GM18517 (cell line): Measurements from ENCODE around the gene DDX25.

ENCODE experiments used
- ATAC-seq: cut with Tn5 transposase; IDR thresholded peaks from one replicate; pipeline ENCODE4 v1.9.1; 2021; ENCODE audit warnings: mild to moderate bottlenecking, moderate library complexity; ENCODE audit not compliant: unreplicated experiment

The DDX25 gene

DNA sequence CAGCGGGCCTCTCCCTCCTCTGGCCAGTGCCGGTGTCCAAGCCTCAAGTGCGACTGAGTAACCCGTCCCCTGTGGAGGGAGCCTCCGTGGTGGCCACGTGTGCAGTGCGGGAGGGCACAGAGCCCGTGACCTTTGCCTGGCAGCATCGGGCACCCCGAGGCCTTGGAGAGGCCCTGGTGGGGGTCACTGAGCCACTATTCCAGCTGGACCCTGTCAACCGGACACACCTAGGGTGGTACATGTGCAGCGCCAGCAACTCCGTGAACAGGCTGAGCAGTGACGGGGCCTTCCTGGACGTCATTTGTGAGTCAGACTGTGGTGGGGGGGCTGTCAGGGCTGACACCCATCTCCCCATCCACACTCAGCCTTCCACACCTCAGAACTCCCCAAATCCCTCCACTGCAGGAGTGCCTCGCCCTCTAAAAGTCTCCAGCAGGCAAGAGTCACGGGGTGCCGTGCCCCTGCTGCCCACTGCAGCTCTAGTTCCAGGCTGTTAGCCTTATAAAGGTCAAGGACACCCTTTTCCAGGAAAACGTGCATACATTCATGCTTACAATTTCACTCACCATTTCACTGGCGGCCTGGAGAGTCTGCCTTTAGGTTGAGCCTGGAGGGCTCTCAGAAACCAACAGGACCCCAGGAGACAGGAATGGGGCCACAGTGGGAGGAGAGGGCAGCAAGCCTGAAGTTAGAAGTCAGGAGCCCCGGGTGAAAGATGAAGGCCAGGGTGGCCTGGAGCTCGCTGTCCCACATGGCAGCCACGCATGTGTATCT, 44.2 kb downstream of the DDX25 start:
- ATAC-seq, result no peak

DNA sequence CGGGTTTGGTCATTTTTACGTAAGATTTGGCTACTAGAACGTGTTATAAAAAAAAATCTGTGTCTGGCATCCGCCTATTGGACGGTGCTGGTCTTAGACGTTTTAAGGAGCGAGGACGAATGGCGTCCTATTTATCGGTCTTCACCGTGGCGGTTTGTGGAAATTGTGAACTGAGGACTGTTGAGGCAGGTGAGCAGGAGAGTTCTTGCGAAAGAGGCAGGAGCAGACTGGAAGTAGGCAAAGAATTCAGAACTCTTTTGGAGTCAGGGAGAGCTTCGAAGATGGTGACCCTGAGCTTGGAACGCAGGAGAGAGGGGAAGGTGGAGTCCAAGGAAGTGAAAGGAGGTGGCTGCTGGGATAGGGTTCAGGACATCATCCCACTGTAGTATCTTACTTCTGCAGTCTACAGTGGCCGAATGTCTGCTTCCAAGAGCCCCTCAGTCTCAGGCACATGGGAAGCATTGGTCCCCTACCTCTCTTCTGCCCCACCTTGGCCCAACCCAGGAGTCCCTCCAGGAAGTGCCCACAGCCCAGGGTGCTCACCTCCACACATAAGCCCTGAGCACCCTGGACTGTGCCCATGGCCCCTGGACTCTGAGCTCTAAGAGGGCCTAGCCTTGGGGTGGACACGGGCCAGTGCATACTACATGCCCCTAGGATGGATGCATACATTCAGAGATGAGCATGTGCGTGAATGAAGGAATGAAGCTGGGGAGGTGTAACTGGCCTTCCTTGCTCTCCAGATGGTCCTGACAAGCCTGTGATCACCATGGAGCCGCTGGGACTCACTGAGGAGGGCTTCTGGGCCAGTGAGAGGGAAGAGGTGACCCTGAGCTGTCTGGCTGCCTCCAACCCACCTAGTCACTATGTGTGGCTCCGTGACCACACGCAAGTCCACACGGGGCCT, 45.2 kb downstream of the DDX25 start:
- ATAC-seq, result no peak

DNA sequence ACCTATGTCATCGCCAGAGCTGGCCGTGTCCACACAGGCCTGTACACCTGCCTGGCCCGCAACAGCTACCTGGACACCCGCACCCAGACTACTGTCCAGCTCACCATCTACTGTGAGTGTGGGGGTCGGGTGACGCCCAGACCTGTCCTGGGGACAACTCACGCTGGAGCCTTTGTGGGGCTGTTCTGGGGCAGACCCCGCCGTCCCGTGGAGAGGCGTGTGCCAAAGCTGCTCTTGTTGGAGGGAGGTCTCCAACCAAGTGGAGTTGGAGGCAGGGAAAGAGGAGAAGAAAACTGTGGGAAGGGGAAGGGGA, 45.8 kb downstream of the DDX25 start:
- ATAC-seq, result no peak

DNA sequence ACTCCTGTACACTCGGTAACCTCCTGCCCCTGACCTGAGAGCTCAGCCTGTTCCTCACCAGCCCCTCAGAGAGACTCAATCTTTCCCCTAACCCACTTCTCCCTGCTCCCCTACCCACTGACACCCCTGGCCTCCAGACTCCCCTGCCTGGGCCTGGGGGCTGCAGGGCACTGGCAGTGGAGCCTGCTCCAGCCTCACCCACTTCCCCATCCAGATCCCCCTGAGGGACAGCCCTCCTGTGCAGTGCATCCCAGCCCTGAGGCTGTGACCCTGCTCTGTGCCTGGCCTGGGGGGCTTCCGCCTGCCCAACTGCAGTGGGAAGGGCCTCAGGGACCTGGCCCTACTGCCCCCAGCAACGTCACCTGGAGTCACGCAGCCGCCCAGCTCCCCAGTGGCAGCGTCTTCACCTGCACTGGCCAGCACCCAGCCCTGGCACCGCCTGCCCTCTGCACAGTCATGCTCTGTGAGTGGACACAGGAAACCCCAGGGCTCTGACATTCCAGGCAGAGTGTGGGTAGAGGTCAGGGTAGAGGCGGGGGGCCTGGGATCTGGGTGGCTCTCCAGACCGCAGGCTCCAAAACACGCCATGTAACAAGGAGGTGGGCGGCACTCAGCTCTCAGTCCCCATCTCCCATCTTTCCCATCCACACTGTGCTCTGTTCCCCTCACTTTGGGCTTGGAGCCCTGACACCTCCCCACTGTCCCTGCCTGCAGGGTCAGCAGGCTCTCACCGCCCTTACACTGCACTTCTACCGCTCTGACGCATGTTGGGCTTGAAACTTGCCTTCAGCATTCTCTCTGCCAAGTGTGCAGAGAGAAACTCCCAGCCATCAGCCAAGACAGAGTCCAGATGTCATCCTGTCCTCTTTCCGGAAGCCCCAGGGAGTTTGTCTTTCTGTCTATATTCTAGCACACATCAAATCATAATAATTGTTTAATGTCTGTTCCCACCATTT, 46.7 kb downstream of the DDX25 start:
- no peak for ATAC-seq

DNA sequence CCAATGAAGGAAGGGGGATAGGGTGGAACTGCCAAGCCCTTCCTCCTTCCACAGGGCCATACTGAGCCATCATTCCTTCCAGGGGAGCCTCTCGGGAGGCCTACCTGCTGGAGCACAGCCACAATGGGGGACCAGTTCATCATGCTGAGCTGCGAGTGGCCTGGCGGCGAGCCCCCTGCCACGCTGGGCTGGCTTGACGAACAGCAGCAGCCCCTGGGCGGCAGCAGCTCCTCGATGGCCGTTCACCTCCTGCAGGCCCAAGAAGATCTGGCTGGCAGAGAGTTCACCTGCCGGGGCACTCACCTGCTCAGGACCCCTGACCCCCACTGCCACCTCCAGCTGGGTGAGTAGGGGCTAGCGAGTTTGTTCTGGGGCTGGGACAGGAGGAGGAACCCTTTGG, 47.4 kb downstream of the DDX25 start:
- no peak for ATAC-seq

DNA sequence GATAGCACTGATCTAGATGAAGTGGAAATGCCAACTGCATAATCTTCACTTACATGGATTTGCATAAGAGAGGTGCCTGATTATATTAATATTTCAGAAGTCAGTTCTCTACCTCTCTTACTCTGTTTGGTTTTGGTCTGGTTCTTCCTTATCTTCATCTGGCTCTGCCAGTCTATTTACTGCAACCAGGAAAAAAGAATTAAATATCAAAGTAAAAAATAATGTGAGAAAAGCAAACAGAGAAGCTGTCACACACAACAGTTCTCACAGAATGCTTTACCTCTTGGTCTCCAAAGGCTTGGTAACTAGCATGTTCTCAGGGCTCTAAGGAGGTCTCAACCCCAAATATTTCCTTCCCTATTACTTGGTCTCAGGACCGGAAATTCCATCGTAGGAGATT, 48.3 kb downstream of the DDX25 start:
- no peak for ATAC-seq

DNA sequence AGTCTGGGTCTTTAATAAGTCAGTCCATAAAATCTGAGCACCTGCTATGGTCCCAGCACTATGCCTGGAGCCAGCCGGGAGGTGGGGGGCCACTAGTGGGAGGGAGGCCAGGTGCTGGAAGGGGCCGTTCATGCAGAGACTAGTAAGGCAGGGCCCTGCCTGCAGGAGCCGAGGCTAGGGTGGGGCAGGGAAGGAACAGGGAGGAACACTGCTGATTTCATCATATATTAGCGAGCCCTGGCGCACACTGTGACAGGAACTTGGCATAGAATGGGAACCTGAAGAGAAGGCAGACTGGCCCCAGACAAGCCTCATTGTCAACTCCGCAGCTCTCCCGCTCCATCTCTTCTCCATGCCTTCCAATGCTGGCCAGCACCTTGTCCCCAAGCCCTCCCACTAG, 48.7 kb downstream of the DDX25 start:
- no peak for ATAC-seq

DNA sequence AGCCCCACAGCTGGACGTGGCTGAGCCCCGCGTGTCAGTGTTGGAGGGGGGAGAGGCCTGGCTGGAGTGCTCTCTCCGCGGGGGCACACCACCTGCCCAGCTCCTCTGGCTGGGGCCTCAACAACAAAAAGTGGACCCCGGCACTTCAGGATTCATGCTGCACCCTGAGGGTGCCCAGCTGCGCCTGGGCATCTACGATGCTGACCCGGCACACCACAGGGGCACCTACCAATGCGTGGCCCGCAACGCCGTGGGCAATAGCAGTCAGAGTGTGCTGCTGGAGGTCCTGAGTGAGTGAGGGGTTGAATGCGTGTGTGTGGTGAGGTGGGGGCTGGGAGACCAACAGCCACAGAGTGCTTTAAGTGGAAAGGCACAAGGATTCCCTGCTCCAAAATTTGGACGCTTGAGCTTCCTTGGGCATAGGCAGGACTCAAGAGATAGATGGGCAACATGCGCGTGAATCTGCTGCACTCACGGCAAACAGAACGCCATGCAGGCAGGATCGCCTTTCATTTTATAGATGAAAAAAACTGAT, 49.2 kb downstream of the DDX25 start:
- ATAC-seq, result no peak

DNA sequence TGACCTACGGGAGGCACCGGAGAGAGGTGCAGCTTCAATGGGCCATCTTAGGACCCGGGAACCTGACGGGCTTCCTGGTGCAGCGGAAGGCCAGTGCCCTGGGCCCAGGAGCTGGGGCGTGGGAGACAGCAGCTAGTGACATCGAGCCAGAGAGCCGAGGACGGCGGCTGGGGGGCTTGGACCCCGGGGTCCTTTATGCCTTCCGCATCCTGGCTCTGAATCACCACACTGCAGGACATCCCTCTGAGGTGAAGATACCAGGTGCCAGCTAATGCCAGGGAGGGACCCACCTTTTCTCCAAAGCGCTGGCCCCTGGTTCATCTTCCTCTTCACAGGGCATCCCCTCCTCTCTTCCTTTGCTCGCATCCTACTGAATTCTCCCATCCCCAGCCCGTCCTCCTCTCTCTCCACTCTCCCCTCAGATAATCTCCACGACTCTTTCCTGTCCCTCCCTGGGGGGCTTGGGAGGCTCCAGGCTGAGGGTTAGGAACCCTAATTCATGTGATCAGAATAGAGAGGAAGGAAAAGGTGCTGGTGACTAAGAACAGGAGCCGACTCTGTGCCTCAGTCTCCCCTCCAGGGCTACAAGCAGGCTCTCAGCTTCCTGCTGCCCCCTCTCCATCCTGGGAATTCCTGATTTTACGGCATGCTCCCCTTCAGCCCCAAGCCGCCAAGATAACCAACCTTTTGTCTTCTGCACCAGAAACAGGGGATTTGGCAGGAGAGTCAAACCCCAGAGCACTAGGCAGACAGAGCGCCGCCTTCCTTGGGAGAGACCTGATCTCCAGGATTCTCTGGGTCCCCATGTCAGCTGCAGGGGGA, 50.0 kb downstream of the DDX25 start:
- ATAC-seq, result no peak

DNA sequence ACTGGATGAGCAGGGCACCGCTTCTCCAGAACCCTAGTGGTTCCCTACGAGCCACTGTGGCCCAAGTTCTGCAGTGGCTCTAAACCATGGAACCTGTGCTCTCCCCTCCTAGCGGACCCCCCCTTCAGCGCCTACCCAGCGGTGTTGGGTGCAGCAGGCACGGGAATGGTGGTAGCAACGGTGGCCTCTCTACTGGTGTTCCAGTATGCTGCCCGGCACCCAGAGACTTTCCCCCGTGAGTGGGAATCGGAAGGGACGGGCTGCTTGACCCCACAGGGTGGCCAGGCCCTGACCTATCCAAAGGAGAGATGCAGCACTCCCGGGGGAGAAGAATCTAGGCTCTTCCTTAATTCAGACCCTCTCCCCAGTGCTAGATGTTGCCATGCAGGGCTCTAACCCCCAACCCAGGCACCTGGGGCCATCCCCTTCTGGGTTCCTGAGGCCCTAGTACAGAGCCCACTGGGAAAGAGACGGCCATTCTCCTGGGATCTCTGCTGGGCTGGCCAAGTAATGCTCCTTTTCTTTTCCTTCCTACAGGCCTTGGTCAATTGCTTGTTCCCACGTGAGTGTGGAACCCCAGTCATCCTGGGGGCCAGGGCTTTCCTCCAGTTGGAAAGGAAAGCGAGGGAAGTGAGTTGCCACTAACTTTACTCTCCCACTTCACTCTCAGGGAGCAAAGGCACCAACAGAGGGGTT, 50.8 kb downstream of the DDX25 start:
- no peak for ATAC-seq

DNA sequence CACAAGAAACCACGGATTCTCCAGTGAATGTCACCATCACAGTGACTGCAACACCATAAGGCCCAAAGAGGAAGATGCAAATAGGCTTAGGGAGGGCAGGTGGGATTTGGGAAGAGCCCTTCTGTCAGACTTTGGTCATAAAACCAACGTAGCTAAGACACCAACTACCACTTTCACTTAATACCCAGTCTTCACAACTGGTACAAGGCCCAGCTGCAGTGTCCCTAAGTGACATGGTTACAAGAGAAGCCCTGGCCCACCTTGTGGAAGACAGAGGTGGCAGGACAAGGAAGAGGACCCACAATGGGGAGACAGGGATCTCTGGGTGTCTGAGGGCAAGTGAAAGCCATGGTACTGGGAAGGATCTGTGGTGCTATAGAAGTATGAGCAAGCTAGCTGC, 51.5 kb downstream of the DDX25 start:
- no peak for ATAC-seq

DNA sequence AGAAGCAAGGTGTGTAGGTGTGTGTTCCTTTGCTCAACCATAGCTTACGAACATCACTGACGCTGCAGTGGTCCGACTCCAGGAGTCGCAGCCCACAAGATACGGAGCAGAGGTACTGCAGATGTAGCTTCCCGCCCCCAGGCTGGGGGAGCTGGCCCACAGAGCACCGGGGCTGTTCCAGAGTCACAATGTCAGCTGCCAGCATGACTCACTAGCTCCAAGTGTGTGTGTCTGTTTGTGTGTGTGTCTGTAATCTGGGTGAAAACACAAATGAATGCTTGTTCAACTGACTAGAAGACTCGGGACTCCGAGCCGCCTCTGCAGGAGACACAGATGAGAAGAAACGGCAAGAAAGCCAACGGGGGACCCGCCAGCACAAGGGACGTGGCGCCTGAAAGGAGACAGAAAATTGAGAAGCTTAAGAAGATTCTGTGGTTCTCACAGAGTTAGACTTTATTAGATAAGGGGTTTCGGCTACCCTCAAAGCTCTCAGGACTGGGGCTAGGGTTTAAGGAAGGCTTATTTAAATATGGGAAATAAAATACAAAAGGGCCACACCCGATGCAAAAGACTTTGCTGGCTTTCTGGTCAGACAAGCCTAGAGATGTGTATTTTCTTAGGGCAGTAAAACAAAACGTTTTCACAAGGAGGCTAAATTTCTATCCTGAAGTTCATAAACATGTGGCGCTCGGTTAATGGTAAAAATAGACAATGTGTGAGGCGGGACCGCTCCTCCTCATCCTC, 52.3 kb downstream of the DDX25 start:
- ATAC-seq, result no peak

DNA sequence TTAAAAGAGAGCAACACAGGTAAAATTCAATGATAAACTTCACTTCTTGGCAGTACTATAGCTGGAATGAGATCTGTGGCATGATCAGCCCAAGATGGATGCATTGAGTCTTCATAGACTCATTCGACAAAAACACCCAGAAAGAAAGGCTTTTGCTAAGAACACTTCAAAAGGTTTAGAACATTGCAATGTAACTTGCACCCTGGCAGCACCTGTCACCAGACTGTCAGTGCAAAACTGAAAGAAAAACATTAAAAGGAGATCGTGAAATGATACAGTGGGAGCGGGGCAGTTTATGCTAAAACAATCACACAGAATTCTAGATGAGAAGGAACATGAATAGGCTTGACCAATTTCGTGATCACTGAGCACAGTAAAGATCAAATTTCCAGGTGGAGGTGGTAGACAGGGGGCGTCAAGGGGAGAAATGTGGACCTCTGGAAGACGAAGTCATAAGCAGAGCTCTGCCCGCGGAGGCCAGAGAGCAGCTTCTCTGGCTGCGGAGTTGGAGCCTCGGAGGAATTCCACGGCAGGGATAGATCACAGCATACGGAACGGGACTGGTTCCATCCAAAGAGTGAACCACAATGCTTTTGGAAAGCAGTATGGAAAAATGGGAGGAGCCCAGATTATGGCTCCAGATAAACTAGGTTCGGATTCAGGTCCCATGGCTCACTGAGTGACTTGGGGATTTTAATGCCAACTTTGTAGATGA, 53.5 kb downstream of the DDX25 start:
- ATAC-seq, result no peak

DNA sequence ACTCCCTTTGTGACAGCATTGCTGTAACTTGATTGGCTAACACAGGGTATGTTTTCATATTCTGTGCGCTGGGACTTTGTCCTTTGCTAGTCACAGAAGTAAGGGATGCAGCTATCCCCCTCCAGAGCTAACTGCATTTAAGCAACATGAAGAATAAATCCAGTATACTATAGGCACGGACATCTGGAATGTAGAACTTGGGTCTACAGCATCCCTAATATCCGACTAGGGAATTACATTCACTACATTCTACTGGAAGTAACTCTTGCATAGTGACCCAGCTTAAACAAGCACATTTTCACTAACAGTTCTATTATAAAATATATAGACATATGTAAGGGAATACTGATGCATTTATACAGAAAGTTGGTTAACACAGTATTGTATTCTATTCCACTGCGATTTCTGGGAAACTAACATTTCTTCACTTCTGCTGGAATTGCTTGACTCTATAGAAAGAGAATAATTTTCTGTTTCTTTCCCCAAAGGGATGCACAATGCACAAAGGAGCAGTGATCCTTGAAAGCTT, 54.6 kb downstream of the DDX25 start:
- ATAC-seq, result no peak

DNA sequence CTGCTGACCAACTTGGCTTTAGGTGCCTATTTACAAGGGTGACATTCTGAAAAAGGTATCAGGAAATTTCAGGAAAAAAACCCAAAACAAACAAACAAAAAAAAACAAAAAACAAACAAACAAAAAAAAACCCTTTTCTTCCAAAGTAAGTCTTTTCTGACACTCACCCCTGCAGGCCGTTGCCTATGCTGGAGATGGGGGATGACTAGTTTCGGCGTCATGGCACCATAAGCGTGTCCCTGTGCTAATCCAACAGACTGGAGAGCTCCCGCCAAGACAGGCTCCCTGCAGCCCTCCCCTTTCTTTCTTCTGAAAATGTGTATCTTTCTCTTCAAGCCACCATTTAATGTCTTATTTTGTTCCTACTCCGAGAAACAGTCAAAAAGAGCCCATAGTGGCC, 55.2 kb downstream of the DDX25 start:
- ATAC-seq, result no peak

DNA sequence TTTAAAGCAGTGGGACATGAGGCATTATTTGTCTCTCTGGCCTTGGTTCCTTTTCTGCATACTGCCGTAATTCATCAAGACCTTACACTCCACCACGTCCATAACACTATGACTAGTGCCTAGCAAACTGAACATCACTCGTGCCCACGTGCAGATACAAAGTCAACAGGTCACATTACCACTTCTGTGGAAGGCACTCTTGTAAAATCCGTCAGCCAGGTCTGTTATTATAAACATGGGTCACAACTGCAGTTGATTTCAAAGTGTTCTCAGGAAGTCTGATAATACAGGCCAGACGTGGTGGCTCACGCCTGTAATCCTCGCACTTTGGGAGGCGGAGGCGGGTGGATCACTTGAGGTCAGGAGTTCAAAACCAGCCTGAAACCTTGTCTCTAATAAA, 55.6 kb downstream of the DDX25 start:
- no peak for ATAC-seq

DNA sequence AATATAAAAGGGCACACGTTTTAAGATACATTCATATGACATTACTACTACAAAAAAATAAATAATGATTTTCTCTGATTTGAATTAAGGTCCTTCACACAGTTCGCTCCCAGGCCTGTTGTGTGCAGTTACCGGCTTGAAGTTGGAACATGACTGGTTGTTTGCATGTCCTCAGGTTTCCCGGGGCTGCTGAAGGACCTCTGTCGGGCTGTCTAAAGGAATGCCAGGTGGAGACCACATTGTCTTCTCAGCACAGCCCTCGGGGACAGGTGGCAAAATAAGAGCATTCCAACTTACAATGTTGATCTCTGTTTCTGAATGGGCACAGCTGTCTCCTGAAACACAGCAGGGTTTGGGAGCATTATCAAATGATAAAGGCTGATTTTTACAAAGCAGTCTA, 56.5 kb downstream of the DDX25 start:
- ATAC-seq, result no peak

DNA sequence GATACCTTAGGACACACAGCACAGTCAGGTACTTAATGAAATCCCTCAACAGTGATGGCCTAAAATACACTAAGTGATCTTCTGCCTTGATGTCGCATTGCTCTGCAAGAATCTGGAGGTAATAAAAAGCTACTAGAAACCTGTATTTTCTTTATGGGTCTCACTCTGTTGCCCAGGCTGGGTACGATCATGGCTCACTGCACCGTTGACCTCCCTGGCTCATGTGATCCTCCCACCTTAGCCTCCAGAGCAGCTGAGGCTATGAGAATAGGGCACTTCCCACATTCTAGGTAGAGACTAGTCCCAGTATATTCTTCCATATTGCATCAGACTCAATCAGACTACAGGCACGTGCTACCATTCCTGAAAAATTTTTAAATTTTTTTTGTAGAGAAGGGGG, 63.2 kb downstream of the DDX25 start:
- ATAC-seq, result no peak
